Activated CD4-positive, alpha-beta T cell treated with anti-CD3 and anti-CD28 coated beads, Interleukin-2, amount 50 U/mL, for 16 hours (primary cell): Measurements from ENCODE around the gene ZNF236.
"Not testable (repeated sequence)": the region's sequence is repeated elsewhere in the genome, so short reads cannot be mapped to it uniquely, and the experiment has no call there.

ENCODE experiments used
- DNase-seq: peaks from one replicate; pipeline ENCODE4 v3.0.0-alpha.2; 2020

Gene ZNF236

GRCh38 chr18:76822506-76823160, at the start of gene ZNF236:
TSS of gene ZNF236 (plus strand) at chr18:76822557. CDS start at chr18:76822608, 51 bp downstream.
- peak; percentile 65 for DNase-seq

- DNase-seq, result no peak
Measured at GRCh38 chr18:76772665-76773064, 49.7 kb upstream of the ZNF236 start.

- DNase-seq, result not testable (repeated sequence)
Measured at GRCh38 chr18:76777036-76777435, 45.3 kb upstream of the ZNF236 start.

GRCh38 chr18:76783786-76784484, 38.4 kb upstream of the ZNF236 start:
- DNase-seq, result no peak

GRCh38 chr18:76785872-76786271, 36.5 kb upstream of the ZNF236 start:
- no peak for DNase-seq

- no peak for DNase-seq
Measured at GRCh38 chr18:76788571-76789317, 33.6 kb upstream of the ZNF236 start.

- no peak for DNase-seq
Measured at GRCh38 chr18:76791106-76791505, 31.3 kb upstream of the ZNF236 start.

GRCh38 chr18:76791642-76792041, 30.7 kb upstream of the ZNF236 start:
- no peak for DNase-seq

DNA sequence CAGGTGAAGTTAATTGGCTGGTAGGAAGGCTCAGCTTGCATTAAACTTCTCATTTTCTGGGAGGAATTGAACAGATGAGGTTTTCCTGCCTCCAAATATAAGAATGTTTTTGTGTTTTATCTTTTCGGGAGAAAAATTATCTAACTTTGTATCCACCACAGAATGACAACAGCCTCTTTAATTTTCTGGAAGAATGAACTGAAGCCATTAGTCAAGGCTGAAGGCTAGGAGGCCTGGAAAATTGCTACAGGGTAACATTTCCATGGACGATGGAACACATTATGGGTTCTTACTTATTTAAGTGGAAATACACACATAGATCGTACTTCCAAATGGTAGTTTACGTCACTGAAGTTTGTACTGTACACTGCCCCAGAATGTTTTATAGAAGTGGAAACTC, 28.0 kb upstream of the ZNF236 start:
- no peak for DNase-seq

DNA sequence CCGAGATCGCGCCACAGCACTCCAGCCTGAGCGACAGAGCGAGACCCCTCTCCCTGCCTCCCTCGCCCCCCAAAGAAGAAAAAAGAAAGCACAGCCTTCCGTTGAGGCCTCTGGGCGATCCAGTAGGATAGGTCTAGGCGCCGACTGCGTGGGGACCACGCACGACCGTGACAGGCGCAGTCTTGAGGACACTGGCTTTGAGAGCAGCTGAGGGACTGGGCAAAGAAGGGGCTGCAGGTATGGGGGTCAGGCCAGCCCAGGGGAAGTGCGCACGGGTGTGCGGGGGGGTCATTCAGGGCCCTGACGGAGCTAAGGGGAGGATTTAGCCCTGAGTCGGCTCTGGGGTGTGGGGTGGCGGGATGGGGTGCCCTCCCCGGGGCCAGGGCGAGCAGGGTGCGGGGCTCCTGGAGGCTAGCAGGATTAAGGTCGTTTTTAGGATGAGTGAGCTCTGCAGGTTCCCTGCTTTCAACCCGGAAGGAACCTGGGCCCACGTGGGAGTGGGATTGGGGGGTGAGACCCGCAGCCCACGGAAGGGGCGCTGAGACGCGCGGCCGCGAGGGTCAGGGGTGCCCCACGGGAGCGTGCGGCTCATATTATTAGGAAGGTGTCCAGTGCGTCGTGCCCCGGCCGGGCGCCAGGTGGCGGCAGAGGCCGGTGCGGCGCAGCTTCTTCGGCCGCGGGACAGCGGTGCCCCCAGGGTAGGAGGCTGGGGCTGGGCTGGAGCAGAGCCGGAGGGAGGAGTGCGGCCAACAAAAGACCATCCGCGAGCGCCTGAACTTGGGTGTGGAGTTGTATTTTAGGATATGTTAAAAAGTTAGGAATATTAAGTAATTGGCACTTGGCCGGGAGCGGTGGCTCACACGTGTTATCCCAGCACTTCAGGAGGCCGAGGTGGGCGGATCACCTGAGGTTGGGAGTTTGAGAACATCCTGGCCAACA, 20.5 kb upstream of the ZNF236 start:
- DNase-seq, result peak; percentile 54

GRCh38 chr18:76803413-76803812, 18.9 kb upstream of the ZNF236 start:
- no peak for DNase-seq

DNA sequence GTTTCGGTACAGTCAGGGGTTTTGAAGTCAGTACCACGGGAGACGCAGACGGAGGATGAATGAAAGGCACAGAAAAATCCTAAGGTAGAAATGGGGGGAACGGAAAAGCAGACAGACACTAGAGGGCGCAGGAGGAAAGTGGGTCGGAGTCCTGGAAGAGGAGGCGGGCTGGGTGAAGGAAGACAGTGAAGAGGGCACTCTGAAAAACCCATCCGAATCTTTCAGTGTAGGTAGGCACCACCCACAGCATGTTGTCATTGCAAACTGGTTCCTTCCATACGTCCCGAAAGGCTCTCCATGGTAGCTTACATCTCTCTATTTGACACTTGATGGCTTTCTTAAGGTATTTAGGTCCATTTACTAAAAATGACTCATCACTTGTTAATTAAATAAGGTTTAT, 18.5 kb upstream of the ZNF236 start:
- peak; percentile 77 for DNase-seq

DNA sequence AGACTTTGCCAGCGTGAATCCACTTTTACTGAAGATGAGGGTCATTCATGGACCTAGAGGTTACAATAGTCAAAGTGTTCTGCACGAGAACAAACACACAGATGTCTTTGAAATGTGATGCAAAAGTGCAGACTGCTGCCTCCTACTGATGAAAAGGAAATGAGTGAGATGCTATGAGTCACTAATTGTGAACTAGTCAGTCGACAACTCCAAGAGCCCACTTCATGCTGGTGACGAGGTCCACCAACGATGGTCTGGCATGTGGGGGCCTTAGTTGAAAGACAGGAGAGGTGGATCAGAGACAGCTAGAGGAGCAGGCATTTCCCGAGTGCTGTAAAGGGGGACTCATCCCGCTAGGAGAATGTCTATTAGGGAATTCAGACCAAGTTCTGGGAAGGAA, 17.1 kb upstream of the ZNF236 start:
- no peak for DNase-seq

DNA sequence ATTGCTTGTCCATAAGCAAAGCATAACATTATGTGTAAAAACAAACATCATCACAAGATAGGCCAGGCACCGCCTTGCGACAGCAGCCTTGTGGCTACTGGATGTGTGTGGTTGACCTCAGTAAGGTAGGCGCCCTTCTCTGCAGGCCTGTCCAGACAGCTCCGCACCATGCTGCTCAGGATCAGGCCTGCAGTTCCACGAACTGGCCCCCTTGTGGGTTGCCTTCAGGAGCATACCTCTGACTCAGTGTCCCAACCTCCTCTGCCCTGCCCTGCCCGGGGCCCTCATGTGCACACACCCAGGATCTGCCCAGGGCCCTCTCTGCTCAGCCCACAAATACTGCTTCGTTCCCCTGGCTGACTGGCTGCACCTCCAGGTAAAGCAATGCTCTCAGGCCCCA, 16.1 kb upstream of the ZNF236 start:
- no peak for DNase-seq

GRCh38 chr18:76808561-76808960, 13.8 kb upstream of the ZNF236 start:
- no peak for DNase-seq

DNA sequence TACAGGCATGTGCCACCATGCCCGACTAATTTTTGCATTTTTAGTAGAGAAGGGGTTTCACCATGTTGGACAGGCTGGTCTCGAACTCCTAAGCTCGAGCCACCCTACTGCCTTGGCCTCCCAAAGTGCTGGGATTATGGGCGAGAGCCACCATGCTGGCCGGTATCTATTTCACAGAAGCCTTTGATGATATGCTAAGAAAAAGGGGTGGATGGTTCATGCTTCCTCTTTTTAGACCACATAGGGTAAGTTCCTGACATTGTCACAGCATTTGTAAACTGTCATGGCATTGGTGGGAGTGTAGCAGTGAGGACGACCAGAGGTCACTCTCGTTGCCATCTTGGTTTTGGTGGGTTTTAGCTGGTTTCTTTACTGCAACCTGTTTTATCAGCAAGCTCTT, 10.8 kb upstream of the ZNF236 start:
- DNase-seq, result not testable (repeated sequence)

DNA sequence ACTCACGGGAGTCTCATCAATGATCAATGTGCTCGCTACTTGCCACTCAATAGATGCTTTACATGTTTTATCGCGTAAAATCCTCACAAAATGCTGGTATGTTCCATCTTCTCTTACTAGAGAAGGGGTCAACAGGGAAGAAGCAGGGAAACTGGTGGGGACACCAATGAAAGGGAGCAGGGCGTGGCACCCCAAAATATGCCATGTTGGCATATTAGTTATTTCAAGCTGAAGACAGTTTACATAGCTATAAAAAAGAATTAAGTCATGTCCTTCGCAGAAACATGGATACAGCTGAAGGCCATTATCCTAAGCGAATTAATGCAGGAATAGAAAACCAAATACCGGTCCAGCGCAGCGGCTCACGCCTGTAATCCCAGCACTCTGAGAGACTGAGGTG, 8.1 kb upstream of the ZNF236 start:
- DNase-seq, result no peak

- no peak for DNase-seq
Measured at GRCh38 chr18:76816127-76816526, 6.2 kb upstream of the ZNF236 start.

- no peak for DNase-seq
Measured at GRCh38 chr18:76817888-76818611, 4.3 kb upstream of the ZNF236 start.

GRCh38 chr18:76819411-76820136, 2.8 kb upstream of the ZNF236 start:
- DNase-seq, result no peak

GRCh38 chr18:76821356-76821874, 942 bp upstream of the ZNF236 start:
- peak; percentile 10 for DNase-seq
